Mesodermal cell (in vitro differentiated cells): ENCODE measurements around the gene SMAD6.

Experiments
- H3K27ac ChIP-seq: 2 replicates; pipeline ENCODE4 v1.7.0; 2013; ENCODE audit warnings: mild to moderate bottlenecking, low read depth, low read length, moderate library complexity; ENCODE audit not compliant: severe bottlenecking
- H3K36me3 ChIP-seq: 2 replicates; pipeline ENCODE4 v1.7.1; 2013; ENCODE audit warnings: mild to moderate bottlenecking, low read length, moderate library complexity; ENCODE audit not compliant: control insufficient read depth, insufficient read depth
- H3K4me1 ChIP-seq: one replicate; pipeline ENCODE4 v1.7.1; 2013; ENCODE audit warnings: mild to moderate bottlenecking, low read length; ENCODE audit not compliant: insufficient read depth, control insufficient read depth, poor library complexity, severe bottlenecking
- H3K4me3 ChIP-seq: 2 replicates; pipeline ENCODE4 v1.7.0; 2013; ENCODE audit warnings: low read length, control low read depth, mild to moderate bottlenecking; ENCODE audit not compliant: insufficient read depth, poor library complexity, severe bottlenecking; ENCODE audit errors: extremely low read depth
- H3K9me3 ChIP-seq: 2 replicates; pipeline ENCODE4 v1.7.1; 2013; ENCODE audit warnings: mild to moderate bottlenecking, low read length, moderate library complexity; ENCODE audit not compliant: control insufficient read depth
- WGBS, 2 experiments: methylation state at CpG; one replicate each; pipeline ENCODE4 v1.1.5; 2013; ENCODE audit warnings: missing lambda C conversion rate in 2 of 2; ENCODE audit not compliant: insufficient coverage in 2 of 2; 5-methylcytosine and 5-hydroxymethylcytosine counted together

SMAD6 gene

GRCh38 chr15:66711862-66712261, 9.8 kb downstream of the SMAD6 start:
- peaks cover 60% of the 10 kb centered on the region for H3K4me1 ChIP-seq
- H3K4me3 ChIP-seq = no peak overlapping the region
- 87 to 100% methylated on average over 3 to 5 of the region's 5 CpGs for WGBS, 2 experiments
- peaks cover 100% of the 10 kb centered on the region for H3K36me3 ChIP-seq
- peak overlapping the region; percentile 26 for H3K27ac ChIP-seq
- H3K9me3 ChIP-seq = no peaks in the 10 kb centered on the region

DNA sequence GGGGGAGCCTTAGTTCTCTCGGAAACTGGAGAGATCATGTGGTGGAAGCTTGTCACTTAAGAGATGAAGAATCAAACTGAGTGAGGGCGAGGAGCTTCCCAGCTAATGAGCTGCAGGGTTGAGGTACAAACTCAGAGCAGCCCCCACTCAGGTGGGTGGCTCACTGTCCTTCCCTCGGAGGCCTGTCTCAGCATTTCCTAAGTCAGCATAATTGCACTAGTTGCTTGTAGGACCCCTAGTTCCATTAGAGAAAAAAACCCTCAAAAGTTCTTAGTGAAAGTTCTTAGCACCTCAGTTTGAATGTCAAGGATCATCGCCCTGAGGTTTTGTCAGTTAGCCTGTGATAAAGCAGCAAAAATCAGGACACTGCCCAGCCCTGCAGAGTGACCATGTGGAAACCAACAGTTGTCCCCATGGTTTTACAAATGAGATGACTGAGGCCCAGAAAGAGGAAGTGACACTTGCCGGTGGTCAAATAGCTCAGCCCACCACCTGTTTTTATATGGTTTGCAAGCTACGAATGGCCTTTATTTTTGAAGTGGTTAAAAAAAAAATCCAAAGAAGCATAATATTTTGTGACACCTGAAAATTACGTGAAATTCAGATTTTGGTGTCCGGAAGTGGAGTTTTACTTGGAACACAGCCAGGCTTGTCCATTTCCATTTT, 11.9 kb downstream of the SMAD6 start:
- Histone ChIP-seq H3K4me3 (no peak overlapping the region), H3K4me1 (peaks cover 53% of the 10 kb centered on the region), H3K27ac (peak overlapping the region; percentile 66), H3K36me3 (peaks cover 100% of the 10 kb centered on the region), H3K9me3 (no peaks in the 10 kb centered on the region)
- WGBS, 2 experiments = 90 to 91% methylated on average over 7 to 8 of the region's 8 CpGs

DNA sequence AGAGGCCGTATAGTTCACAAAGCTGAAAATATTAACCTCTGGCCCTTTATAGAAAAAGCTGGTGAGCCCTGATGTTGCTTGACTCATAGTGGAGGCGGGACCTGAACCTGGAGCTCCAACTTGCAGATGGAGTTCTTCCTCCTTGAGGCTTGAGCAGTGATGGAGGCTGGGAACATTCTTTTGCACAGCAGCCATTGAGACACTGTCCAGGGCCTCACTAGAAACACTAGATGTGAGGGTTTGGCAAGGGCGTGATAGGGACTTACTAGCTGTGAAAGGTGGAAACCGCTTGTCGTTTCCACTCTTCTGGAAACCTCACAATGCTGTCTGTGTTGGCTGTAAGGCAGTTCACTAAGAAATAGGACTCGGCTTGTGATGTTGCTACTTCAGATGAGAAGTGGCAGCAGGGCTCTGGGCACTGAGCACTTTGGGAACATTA, 12.5 kb downstream of the SMAD6 start:
- H3K36me3 ChIP-seq = peaks cover 100% of the 10 kb centered on the region
- H3K27ac ChIP-seq = peak overlapping the region; percentile 66
- no peaks in the 10 kb centered on the region for H3K9me3 ChIP-seq
- WGBS, 2 experiments = 91 to 96% methylated on average over 6 of the region's 6 CpGs
- H3K4me3 ChIP-seq = no peak overlapping the region
- H3K4me1 ChIP-seq = peaks cover 53% of the 10 kb centered on the region

DNA sequence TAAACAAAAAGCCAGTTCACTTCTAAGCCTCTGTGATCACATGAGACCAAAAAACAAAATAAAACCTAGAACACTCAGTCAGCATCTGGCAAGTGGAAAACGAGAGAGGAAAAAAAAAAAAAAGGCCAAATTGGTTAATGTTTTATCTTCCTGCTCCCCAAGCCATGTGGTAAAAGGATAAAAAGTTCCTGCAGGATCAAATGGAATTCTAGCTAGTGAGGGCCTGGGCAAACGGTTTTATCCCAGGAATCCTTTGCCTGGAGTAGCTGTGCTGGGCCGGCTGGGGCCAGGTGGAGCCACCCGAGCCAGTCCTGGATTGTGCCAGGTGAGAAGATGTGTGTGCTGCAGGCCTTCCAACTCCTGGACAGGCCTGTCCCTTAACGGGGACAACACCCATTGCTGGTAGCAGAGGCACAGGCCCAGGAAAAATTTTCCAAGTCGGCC, 13.2 kb downstream of the SMAD6 start:
- 74 to 85% methylated on average over 3 to 5 of the region's 6 CpGs for WGBS, 2 experiments
- no peak overlapping the region for H3K4me3 ChIP-seq
- no peaks in the 10 kb centered on the region for H3K9me3 ChIP-seq
- peaks cover 52% of the 10 kb centered on the region for H3K4me1 ChIP-seq
- peak overlapping the region; percentile 66 for H3K27ac ChIP-seq
- peaks cover 100% of the 10 kb centered on the region for H3K36me3 ChIP-seq

DNA sequence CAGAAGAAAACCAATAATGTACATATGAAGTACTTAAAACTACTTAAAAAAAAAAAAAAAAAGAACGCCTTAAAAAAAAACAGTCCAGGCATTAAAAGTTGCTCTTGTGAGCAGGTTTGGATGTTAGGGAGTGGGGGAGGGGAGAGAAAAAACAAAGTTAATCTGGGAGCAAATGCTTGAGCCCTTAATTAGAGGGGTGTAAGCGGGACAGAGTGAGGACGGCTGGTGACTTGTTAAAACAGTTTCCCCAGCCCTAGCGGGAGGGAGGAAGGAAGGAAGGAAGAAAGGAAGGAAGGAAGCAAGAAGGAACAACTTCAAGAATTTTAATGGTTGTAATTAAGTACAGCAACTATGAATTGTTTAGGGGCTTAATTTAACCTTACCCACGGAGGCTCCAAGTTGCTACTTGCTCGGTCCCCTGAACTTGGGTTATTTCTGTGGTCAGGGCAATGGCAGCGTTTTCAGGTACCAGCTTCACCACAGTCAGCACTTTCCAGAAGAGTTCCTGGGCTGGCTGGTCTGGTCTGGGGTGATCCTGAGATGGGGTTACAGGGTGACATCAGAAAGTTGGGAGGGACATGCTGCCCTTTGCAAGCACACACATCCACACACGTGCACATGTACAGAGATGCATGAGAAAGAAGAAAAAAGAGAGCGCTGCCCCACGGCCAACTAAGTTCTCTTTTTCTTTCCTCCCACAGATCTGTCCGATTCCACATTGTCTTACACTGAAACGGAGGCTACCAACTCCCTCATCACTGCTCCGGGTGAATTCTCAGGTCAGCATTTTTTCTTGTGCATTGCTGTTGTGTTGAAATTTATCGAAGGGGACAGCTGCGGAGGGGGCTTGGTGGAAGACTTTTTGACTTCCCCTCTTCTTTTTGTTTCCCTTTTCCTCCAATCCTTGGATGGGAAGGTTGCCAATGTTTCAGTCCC, 14.0 kb downstream of the SMAD6 start:
- no peak overlapping the region for H3K27ac ChIP-seq
- WGBS, 2 experiments = 85 to 91% methylated on average over 4 to 7 of the region's 15 CpGs
- peaks cover 100% of the 10 kb centered on the region for H3K36me3 ChIP-seq
- no peak overlapping the region for H3K4me3 ChIP-seq
- H3K9me3 ChIP-seq = no peaks in the 10 kb centered on the region
- peaks cover 51% of the 10 kb centered on the region for H3K4me1 ChIP-seq

- 75 to 94% methylated on average over 2 of the region's 4 CpGs for WGBS, 2 experiments
- Histone ChIP-seq H3K27ac (peak overlapping the region; percentile 7), H3K36me3 (peaks cover 100% of the 10 kb centered on the region), H3K4me3 (no peak overlapping the region), H3K4me1 (peaks cover 47% of the 10 kb centered on the region), H3K9me3 (no peaks in the 10 kb centered on the region)
Observed at GRCh38 chr15:66716656-66717020, 14.6 kb downstream of the SMAD6 start.

DNA sequence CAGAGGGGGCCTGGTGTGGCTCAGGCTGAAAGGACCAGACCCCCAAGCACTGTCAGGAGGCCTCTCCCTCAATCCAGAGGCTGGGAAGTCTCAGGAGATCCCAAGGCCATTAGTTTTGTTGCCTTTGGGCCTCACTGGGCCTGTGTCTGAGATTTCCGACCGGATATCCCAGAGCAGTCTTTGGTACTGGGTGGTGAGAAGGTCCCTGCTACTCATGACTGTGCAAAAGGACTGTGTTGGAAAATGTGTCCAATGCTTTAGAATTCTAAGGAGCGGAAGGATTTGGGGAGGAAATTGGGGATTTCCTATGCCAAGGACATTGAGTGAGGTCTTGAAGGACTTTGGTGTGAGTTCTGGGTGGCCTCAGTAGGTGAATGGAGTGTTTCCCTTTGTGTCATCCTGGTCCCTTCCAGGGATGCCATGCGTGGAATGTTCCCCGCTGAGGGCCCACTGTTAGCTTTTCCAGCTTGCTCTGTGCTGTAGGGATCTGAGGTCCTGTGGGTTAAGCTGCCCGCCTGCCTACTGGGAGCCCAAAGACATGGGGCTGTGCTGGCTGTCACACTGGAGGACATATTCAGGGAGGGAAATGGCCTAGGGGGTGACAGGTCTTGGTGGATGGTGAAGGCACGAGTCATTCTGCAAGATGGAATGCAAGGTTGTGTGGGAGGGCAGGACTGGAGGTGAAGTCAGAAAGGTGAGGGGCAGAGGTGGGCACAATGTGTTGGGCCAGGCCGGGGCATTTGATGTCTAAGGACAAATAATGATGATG, 16.4 kb downstream of the SMAD6 start:
- Histone ChIP-seq H3K4me1 (peaks cover 54% of the 10 kb centered on the region), H3K4me3 (no peak overlapping the region), H3K36me3 (peaks cover 100% of the 10 kb centered on the region), H3K27ac (peak overlapping the region; percentile 74), H3K9me3 (no peaks in the 10 kb centered on the region)
- WGBS, 2 experiments = 96 to 100% methylated on average over 5 to 8 of the region's 8 CpGs

DNA sequence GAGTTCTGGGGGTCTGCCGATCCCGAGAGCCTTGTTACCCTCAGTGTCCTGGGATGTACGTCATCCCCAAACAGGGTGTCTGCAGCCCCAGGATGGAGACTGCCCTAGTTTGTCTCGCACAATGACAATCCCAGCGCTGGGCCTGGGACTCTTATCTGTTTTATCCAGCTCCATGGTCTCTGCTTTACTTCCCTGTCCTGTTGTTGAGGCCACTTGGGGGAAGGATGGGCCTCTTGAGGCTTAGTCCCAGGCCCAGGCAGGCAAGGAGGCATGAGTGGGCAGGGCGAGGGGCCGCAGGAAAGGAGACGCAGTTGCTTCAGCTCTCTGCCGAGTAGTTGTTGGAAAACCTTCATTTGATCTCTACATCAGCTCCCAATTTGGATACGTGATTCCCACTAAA, 17.4 kb downstream of the SMAD6 start:
- no peak overlapping the region for H3K4me3 ChIP-seq
- no peaks in the 10 kb centered on the region for H3K9me3 ChIP-seq
- peak overlapping the region; percentile 37 for H3K27ac ChIP-seq
- peaks cover 100% of the 10 kb centered on the region for H3K36me3 ChIP-seq
- WGBS, 2 experiments = 88 to 89% methylated on average over 8 to 9 of the region's 10 CpGs
- peaks cover 45% of the 10 kb centered on the region for H3K4me1 ChIP-seq

GRCh38 chr15:66720206-66721010, 18.4 kb downstream of the SMAD6 start:
- Histone ChIP-seq H3K4me3 (no peak overlapping the region), H3K9me3 (no peaks in the 10 kb centered on the region), H3K27ac (peak overlapping the region; percentile 37), H3K36me3 (peaks cover 100% of the 10 kb centered on the region), H3K4me1 (peaks cover 37% of the 10 kb centered on the region)
- 89 to 92% methylated on average over 7 of the region's 9 CpGs for WGBS, 2 experiments

DNA sequence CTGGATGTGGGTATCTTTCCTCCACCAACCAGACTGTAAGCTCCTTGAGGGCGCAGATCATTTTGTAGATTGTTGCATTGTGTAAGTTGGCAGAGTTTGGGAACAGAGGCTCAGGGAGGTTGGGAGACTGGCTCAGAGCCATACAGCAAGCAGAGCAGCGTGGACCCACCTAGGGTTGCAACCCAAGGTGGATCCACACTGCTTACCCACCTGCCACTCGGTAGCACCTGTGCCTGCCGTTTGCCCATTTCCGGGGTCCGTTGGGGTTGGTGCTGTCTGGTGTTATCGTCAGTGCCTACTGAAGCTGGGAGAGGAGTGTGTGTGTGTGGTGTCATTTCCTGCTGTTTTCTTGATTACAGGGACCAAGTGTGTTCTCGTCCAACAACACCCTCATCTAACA, 19.0 kb downstream of the SMAD6 start:
- Histone ChIP-seq H3K4me1 (peaks cover 39% of the 10 kb centered on the region), H3K9me3 (no peaks in the 10 kb centered on the region), H3K4me3 (no peak overlapping the region), H3K36me3 (peaks cover 100% of the 10 kb centered on the region), H3K27ac (peak overlapping the region; percentile 36)
- 98% methylated on average over 4 to 6 of the region's 8 CpGs for WGBS, 2 experiments
